GM23248 (cell line): ENCODE data around the gene TMED9. TPM values are rescaled to one million over a fixed set of nuclear protein-coding genes. Genes with fewer than 3 reads are reported as not detected.

Experiments used
- DNase-seq: peaks from one replicate; pipeline ENCODE4 v3.0.0-alpha.2; 2015
- H2AFZ ChIP-seq: fragments of 200-600 bp; sonication (generic); 2 replicates; pipeline ENCODE4 v1.6.1; 2016; ENCODE audit warnings: antibody characterized with exemption
- H3F3A ChIP-seq: fragments of 200-600 bp; sonication (generic); 2 replicates; pipeline ENCODE4 v1.6.1; 2016; ENCODE audit warnings: mild to moderate bottlenecking, antibody characterized with exemption, mixed run types; ENCODE audit not compliant: insufficient read depth
- H3K27ac ChIP-seq: fragments of 200-600 bp; sonication (generic); 2 replicates; pipeline ENCODE4 v1.5.1; 2016; ENCODE audit warnings: mild to moderate bottlenecking
- H3K27me3 ChIP-seq: fragments of 200-600 bp; sonication (generic); replicated peaks from 2 replicates; pipeline ENCODE4 v1.6.1; 2016; ENCODE audit warnings: mild to moderate bottlenecking; ENCODE audit not compliant: insufficient read depth
- H3K36me3 ChIP-seq: fragments of 200-600 bp; sonication (generic); 2 replicates; pipeline ENCODE4 v1.6.1; 2016; ENCODE audit warnings: low read depth, mild to moderate bottlenecking
- H3K4me1 ChIP-seq: fragments of 200-600 bp; sonication (generic); 2 replicates; pipeline ENCODE4 v1.6.1; 2016; ENCODE audit warnings: mild to moderate bottlenecking; ENCODE audit not compliant: insufficient read depth
- H3K4me2 ChIP-seq: fragments of 200-600 bp; sonication (generic); one replicate; pipeline ENCODE4 v1.6.1; 2016; ENCODE audit warnings: mild to moderate bottlenecking; ENCODE audit not compliant: unreplicated experiment
- H3K4me3 ChIP-seq: fragments of 200-600 bp; sonication (generic); 2 replicates; pipeline ENCODE4 v1.5.1; 2016; ENCODE audit warnings: mild to moderate bottlenecking
- H3K79me2 ChIP-seq: fragments of 200-600 bp; sonication (generic); 2 replicates; pipeline ENCODE4 v1.6.1; 2016; ENCODE audit warnings: mild to moderate bottlenecking; ENCODE audit not compliant: insufficient read depth
- H3K9ac ChIP-seq: fragments of 200-600 bp; sonication (generic); 2 replicates; pipeline ENCODE4 v1.6.1; 2016; ENCODE audit warnings: mild to moderate bottlenecking
- H3K9me2 ChIP-seq: fragments of 200-600 bp; sonication (generic); 2 replicates; pipeline ENCODE4 v1.6.1; 2016; ENCODE audit warnings: mixed run types, mild to moderate bottlenecking, moderate library complexity; ENCODE audit not compliant: insufficient read depth
- H3K9me3 ChIP-seq: fragments of 200-600 bp; sonication (generic); one replicate; pipeline ENCODE4 v1.6.1; 2017; ENCODE audit warnings: low read depth
- H4K20me1 ChIP-seq: fragments of 200-600 bp; sonication (generic); 2 replicates; pipeline ENCODE4 v1.6.0; 2016; ENCODE audit not compliant: insufficient read depth
- EZH2 ChIP-seq: fragments of 200-600 bp; sonication (generic); IDR thresholded peaks from 2 replicates; pipeline ENCODE4 v1.6.1; 2018; ENCODE audit warnings: antibody characterized with exemption, mild to moderate bottlenecking; ENCODE audit not compliant: insufficient read depth, poor library complexity, severe bottlenecking
- EZH2phosphoT487 ChIP-seq: fragments of 200-600 bp; sonication (generic); IDR thresholded peaks from 2 replicates; pipeline ENCODE4 v1.6.1; 2018; ENCODE audit warnings: antibody characterized with exemption, moderate library complexity, mild to moderate bottlenecking, low read depth; ENCODE audit not compliant: insufficient read depth
- WGBS, 2 experiments: methylation state at CpG; one replicate each; pipeline ENCODE4 v1.1.6; 2015 to 2017; ENCODE audit warnings: low lambda C conversion rate in 2 of 2, low coverage in 1 of 2; ENCODE audit errors: missing lambda C conversion rate in 2 of 2; 5-methylcytosine and 5-hydroxymethylcytosine counted together
- in situ Hi-C: fragments of 300-500 bp; cut with MboI; formaldehyde crosslinking; loops from 2 replicates; pipeline ENCODE4 v1.15.0; 2020
- polyA plus RNA-seq: library from polyadenylated mRNA; unstranded; fragments of >200 nt; fragmentation: Nextera tagmentation; extraction: Ambion mirVana; gene quantifications from 2 replicates; pipeline ENCODE4 v1.2.1, GENCODE V29; 2016
- total RNA-seq: library from RNA; depleted of rRNA; stranded (reverse); fragments of >200 nt; shearing (Covaris generic); gene quantifications from 2 replicates; pipeline ENCODE4 v1.2.3, GENCODE V29; 2014

The TMED9 gene
- total and polyA plus RNA-seq, 2 experiments from 2014 or later = 138 to 282 TPM

- in situ Hi-C loops = loop anchor here (25.0 kb wide), 1 partner anchor 558 kb away; the partner anchor contains the start of gene NHP2
- Histone ChIP-seq H3K79me2 (peaks cover 23% of the 10 kb centered on the region), H3K4me1 (peaks cover 8% of the 10 kb centered on the region), H3K4me2 (no peak overlapping the region), H3K27me3 (no peaks in the 10 kb centered on the region), H3K9me3 (no peaks in the 10 kb centered on the region), H3K27ac (no peak overlapping the region), H3K4me3 (no peak overlapping the region), H3K9me2 (no peaks in the 10 kb centered on the region), H2AFZ (no peak overlapping the region), H3K9ac (no peak overlapping the region), H3F3A (0 out of 2 replicates have a peak, but pooled peaks cover 3% of the 10 kb centered on the region), H3K36me3 (no peaks in the 10 kb centered on the region), H4K20me1 (no peaks in the 10 kb centered on the region)
- no peak for DNase-seq
- 83 to 94% methylated on average over 1 to 27 of the region's 27 CpGs for WGBS, 2 experiments
- TF ChIP-seq EZH2 (no peak), EZH2phosphoT487 (no peak)
These were observed 12.1 kb downstream of the TMED9 start for GRCh38 chr5:177604116-177604521.

- no peaks in the 10 kb centered on the region for H3K9me3 ChIP-seq
- no peak overlapping the region for H3K9ac ChIP-seq
- WGBS, 2 experiments = 83 to 90% methylated on average over 5 of the region's 5 CpGs
- peaks cover 23% of the 10 kb centered on the region for H3K79me2 ChIP-seq
- no peaks in the 10 kb centered on the region for H3K9me2 ChIP-seq
- TF ChIP-seq EZH2phosphoT487 = no peak
- peaks cover 8% of the 10 kb centered on the region for H3K4me1 ChIP-seq
- no peak overlapping the region for H3K4me3 ChIP-seq
- no peak for DNase-seq
- no peaks in the 10 kb centered on the region for H4K20me1 ChIP-seq
- no peaks in the 10 kb centered on the region for H3F3A ChIP-seq
- no peaks in the 10 kb centered on the region for H3K36me3 ChIP-seq
- no peak overlapping the region for H2AFZ ChIP-seq
- in situ Hi-C loops = loop anchor here (25.0 kb wide), 1 partner anchor 558 kb away; the partner anchor contains the start of gene NHP2
- no peaks in the 10 kb centered on the region for H3K27me3 ChIP-seq
- H3K4me2 ChIP-seq = no peak overlapping the region
- no peak overlapping the region for H3K27ac ChIP-seq
These were observed 12.7 kb downstream of the TMED9 start for GRCh38 chr5:177604656-177605055.

- Histone ChIP-seq H3K4me1 (peaks cover 8% of the 10 kb centered on the region), H3K79me2 (peaks cover 23% of the 10 kb centered on the region), H3K27me3 (no peaks in the 10 kb centered on the region), H3K9me3 (no peaks in the 10 kb centered on the region), H3K36me3 (no peaks in the 10 kb centered on the region), H3K4me3 (no peak overlapping the region), H3K27ac (no peak overlapping the region), H4K20me1 (no peaks in the 10 kb centered on the region), H3K4me2 (no peak overlapping the region), H2AFZ (no peak overlapping the region), H3K9ac (no peak overlapping the region), H3F3A (no peaks in the 10 kb centered on the region), H3K9me2 (no peaks in the 10 kb centered on the region)
- no peak for DNase-seq
- TF ChIP-seq EZH2 (no peak), EZH2phosphoT487 (no peak)
- 78 to 85% methylated on average over 5 of the region's 5 CpGs for WGBS, 2 experiments
- in situ Hi-C loops = loop anchor here (25.0 kb wide), 1 partner anchor 557 kb away; the partner anchor contains the start of gene NHP2
These were observed 13.1 kb downstream of the TMED9 start for GRCh38 chr5:177605078-177605477.

- no peaks in the 10 kb centered on the region for H3K9me2 ChIP-seq
- no peak overlapping the region for H3K4me2 ChIP-seq
- 76 to 79% methylated on average over 6 of the region's 6 CpGs for WGBS, 2 experiments
- no peak for DNase-seq
- no peak overlapping the region for H3K9ac ChIP-seq
- TF ChIP-seq EZH2phosphoT487 = no peak
- TF ChIP-seq EZH2 = no peak
- peaks cover 19% of the 10 kb centered on the region for H3K79me2 ChIP-seq
- in situ Hi-C loops = loop anchor here (25.0 kb wide), 1 partner anchor 557 kb away; the partner anchor contains the start of gene NHP2
- H4K20me1 ChIP-seq = no peaks in the 10 kb centered on the region
- no peaks in the 10 kb centered on the region for H3F3A ChIP-seq
- peaks cover 7% of the 10 kb centered on the region for H3K4me1 ChIP-seq
- H3K36me3 ChIP-seq = no peaks in the 10 kb centered on the region
- H3K27me3 ChIP-seq = no peaks in the 10 kb centered on the region
- H3K27ac ChIP-seq = no peak overlapping the region
- no peaks in the 10 kb centered on the region for H3K9me3 ChIP-seq
- H2AFZ ChIP-seq = no peak overlapping the region
- H3K4me3 ChIP-seq = no peak overlapping the region
These were observed 13.7 kb downstream of the TMED9 start for GRCh38 chr5:177605667-177606066.
